Breast epithelium (tissue), 4 donors: Measurements from ENCODE around the gene ZNF74. TPM values are rescaled to one million over a fixed set of nuclear protein-coding genes. Genes with fewer than 3 reads are reported as not detected.

ENCODE experiments used
- DNase-seq, 2 donors: peaks; one replicate each; pipeline ENCODE4 v3.0.0-alpha.2; 2019; ENCODE audit warnings: low spot score in 2 of 2
- H3K27ac ChIP-seq, 2 donors: fragments of 200-600 bp; sonication (generic) in 1 of 2; one replicate each; pipeline ENCODE4 v1.5.1; 2016 to 2019; ENCODE audit warnings: mild to moderate bottlenecking in 1 of 2
- H3K27me3 ChIP-seq, 2 donors: fragments of 200-600 bp; sonication (generic) in 1 of 2; one replicate each; pipeline versions ENCODE4 v1.5.1 to v1.6.0; 2017 to 2019; ENCODE audit warnings: control low read depth in 1 of 2, mild to moderate bottlenecking in 1 of 2
- H3K36me3 ChIP-seq: fragments of 200-600 bp; one replicate; pipeline ENCODE4 v1.5.1; 2019
- H3K4me1 ChIP-seq, 2 donors: fragments of 200-600 bp; sonication (generic); one replicate each; pipeline ENCODE4 v1.5.1; 2016 to 2019; ENCODE audit warnings: control low read depth in 1 of 2
- H3K4me3 ChIP-seq, 3 donors: fragments of 200-600 bp; sonication (generic); 1 replicate in 2 of 3; 2 replicates in 1 of 3; pipeline ENCODE4 v1.5.1; 2016 to 2019; ENCODE audit warnings: mild to moderate bottlenecking in 3 of 3, moderate library complexity in 2 of 3
- H3K9me3 ChIP-seq, 2 donors: fragments of 200-600 bp; sonication (generic) in 1 of 2; one replicate each; pipeline ENCODE4 v1.5.1; 2016 to 2019; ENCODE audit warnings: control low read depth in 1 of 2
- POLR2A ChIP-seq: fragments of 450-650 bp; IDR thresholded peaks from one replicate; pipeline ENCODE4 v1.6.1; 2016; ENCODE audit warnings: antibody characterized with exemption, mild to moderate bottlenecking, moderate library complexity
- POLR2AphosphoS5 ChIP-seq, 3 donors: sonication (generic); formaldehyde crosslinking; IDR thresholded peaks; one replicate each; pipeline ENCODE4 v1.6.1; 2017; ENCODE audit warnings: antibody characterized with exemption in 3 of 3
- intact Hi-C: fragments of 100-400 bp; cut with DNase I; formaldehyde crosslinking; loops from one replicate; pipeline ENCODE4 v1.15.1; 2023; ENCODE audit warnings: low total_unique reads
- total RNA-seq, 3 donors: library from RNA; depleted of rRNA; stranded (reverse); fragments of >200 nt; gene quantifications; one replicate each; pipeline ENCODE4 v1.1.0, GENCODE V29; 2016
- TF ChIP-seq, protein P1 (sequence below), 3 donors: fragments of 450-650 bp; IDR thresholded peaks; one replicate each; pipeline ENCODE4 v1.5.1; 2016 to 2017; ENCODE audit warnings: antibody characterized with exemption in 3 of 3, mild to moderate bottlenecking in 3 of 3, moderate library complexity in 3 of 3

The ZNF74 gene
- total RNA-seq, 3 donors from 2014 or later = 4.8 to 11.5 (median 10.0) TPM

DNA sequence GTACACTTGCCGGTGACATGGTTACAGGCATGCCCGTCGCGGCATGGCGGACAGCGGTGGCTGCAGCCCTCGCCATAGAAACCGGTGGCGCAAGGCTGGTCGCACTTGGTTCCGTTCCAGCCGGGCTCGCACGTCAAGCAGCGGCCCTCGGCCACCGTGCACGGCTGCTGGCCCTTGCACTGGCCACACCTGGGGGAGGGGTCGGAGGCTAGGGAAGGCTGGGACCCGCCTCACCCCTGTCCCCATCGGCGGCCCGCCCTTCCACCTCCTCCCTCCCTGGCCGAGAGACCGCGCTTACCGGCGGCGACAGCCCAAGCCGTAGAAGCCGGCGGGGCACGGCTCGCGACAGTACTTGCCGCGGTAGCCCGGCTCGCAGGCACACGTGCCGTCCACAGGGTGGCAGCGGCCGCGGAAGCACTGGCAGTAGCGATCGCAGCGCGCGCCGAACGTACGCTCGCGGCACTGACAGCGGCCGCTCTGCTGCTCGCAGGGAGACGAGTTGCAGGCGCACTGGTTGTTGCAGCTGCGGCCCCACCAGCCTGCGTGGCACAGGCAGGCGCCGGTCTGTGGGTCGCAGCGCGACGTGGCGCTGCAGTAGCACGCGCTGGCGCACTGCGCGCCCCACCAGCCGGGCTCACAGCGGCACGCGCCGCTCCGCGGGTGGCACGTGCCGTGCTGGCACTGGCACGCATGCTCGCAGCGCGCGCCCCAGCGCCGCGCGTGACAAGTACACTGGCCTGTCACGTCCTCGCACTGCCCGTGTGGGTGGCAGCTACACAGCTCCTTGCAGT is 37.0 kb downstream of the ZNF74 start:
- intact Hi-C loops = no loop called here
- Histone ChIP-seq H3K27ac (no peak overlapping the region), H3K4me3 (peak overlapping the region; percentile 13 to 59 (median 40)), H3K27me3 (peaks cover 0 to 19% of the 10 kb centered on the region in 2 donors), H3K9me3 (no peaks in the 10 kb centered on the region), H3K4me1 (peaks cover 8 to 9% of the 10 kb centered on the region in 2 donors), H3K36me3 (no peaks in the 10 kb centered on the region)
- no peak for DNase-seq
- TF ChIP-seq POLR2A = no peak
- TF ChIP-seq, protein P1, sequence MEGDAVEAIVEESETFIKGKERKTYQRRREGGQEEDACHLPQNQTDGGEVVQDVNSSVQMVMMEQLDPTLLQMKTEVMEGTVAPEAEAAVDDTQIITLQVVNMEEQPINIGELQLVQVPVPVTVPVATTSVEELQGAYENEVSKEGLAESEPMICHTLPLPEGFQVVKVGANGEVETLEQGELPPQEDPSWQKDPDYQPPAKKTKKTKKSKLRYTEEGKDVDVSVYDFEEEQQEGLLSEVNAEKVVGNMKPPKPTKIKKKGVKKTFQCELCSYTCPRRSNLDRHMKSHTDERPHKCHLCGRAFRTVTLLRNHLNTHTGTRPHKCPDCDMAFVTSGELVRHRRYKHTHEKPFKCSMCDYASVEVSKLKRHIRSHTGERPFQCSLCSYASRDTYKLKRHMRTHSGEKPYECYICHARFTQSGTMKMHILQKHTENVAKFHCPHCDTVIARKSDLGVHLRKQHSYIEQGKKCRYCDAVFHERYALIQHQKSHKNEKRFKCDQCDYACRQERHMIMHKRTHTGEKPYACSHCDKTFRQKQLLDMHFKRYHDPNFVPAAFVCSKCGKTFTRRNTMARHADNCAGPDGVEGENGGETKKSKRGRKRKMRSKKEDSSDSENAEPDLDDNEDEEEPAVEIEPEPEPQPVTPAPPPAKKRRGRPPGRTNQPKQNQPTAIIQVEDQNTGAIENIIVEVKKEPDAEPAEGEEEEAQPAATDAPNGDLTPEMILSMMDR (IDR thresholded peaks at IDR 0.05) = peak in 2 of 3 donors; percentile 27 to 35
- no peak for TF ChIP-seq POLR2AphosphoS5 (IDR thresholded peaks at IDR 0.05)

GRCh38 chr22:20431511-20432192 is 37.7 kb downstream of the ZNF74 start:
- DNase-seq = no peak
- H3K27me3 ChIP-seq = peaks cover 0 to 20% of the 10 kb centered on the region in 2 donors
- no peaks in the 10 kb centered on the region for H3K9me3 ChIP-seq
- H3K36me3 ChIP-seq = no peaks in the 10 kb centered on the region
- peak overlapping the region in 2 of 3 donors; percentile 40 to 59 for H3K4me3 ChIP-seq
- TF ChIP-seq POLR2AphosphoS5 (IDR thresholded peaks at IDR 0.05) = no peak
- TF ChIP-seq POLR2A = no peak
- TF ChIP-seq, protein P1 (IDR thresholded peaks at IDR 0.05) = no peak
- H3K4me1 ChIP-seq = peaks cover 8 to 9% of the 10 kb centered on the region in 2 donors
- intact Hi-C loops = no loop called here
- no peak overlapping the region for H3K27ac ChIP-seq

DNA sequence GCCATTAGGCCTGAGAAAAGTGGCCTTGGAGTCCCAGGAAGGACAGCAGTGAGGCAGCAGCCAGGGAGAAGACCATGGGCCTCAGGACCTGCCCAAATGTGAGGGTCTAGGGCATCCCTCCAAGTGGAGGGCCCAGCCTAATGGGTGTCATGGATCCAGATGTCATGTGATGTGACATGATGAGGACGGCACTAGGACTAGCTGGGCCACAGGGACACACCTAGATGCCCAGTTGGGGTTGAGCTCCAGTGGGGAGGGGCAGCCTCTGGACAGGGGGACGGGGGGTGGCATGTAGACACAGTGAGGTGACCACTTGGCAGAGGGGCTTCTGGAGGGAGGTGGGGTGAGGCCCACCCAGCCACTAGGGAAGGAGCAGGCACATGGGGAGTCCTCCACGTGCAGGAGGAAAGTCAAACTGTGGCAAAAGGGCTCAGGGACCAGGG is 38.3 kb downstream of the ZNF74 start:
- TF ChIP-seq POLR2AphosphoS5 (IDR thresholded peaks at IDR 0.05) (no peak), POLR2A (no peak)
- TF ChIP-seq, protein P1 (IDR thresholded peaks at IDR 0.05) = no peak
- Histone ChIP-seq H3K4me1 (peaks cover 8 to 9% of the 10 kb centered on the region in 2 donors), H3K9me3 (no peaks in the 10 kb centered on the region), H3K27ac (no peak overlapping the region), H3K27me3 (peaks cover 0 to 20% of the 10 kb centered on the region in 2 donors), H3K4me3 (peak overlapping the region in 1 of 3 donors; percentile 59), H3K36me3 (no peaks in the 10 kb centered on the region)
- intact Hi-C loops = no loop called here
- DNase-seq = no peak

DNA sequence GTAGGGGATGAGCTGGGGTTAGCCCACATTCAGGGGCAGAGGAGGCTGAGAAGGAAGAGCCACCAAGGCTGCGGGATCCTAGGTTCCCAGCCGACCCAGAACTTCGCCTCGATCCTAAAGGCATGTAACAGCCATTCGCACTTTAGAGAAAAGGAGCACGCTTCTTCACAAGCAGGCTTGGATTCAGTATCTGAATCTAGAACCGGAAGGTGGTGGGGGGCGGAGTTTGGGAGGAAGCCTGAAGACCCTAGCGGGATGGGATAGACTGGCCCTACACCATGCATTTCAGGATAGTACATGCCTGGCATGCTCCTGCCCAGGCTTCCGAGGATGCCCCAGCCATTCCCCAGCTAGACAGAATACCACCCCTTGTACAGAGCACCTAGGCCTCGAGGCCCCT is 39.2 kb downstream of the ZNF74 start:
- intact Hi-C loops = no loop called here
- peaks cover 0 to 20% of the 10 kb centered on the region in 2 donors for H3K27me3 ChIP-seq
- DNase-seq = no peak
- H3K36me3 ChIP-seq = no peaks in the 10 kb centered on the region
- no peak overlapping the region for H3K4me3 ChIP-seq
- peaks cover 8 to 9% of the 10 kb centered on the region in 2 donors for H3K4me1 ChIP-seq
- H3K27ac ChIP-seq = no peak overlapping the region
- TF ChIP-seq, protein P1 (IDR thresholded peaks at IDR 0.05) = no peak
- TF ChIP-seq POLR2A (no peak), POLR2AphosphoS5 (IDR thresholded peaks at IDR 0.05) (no peak)
- no peaks in the 10 kb centered on the region for H3K9me3 ChIP-seq
